HAP-1 (cell line): ENCODE data around the gene SPTBN5.

Experiments used
- DNase-seq, 2 experiments: peaks; one replicate each; pipeline ENCODE4 v3.0.0-alpha.2; 2016 to 2020; ENCODE audit warnings: low spot score in 2 of 2
- H3K27me3 ChIP-seq: fragments of 250-450 bp; sonication (Bioruptor Pico); 2 replicates; pipeline ENCODE4 v1.5.1; 2020; ENCODE audit warnings: low read depth, mild to moderate bottlenecking, moderate library complexity
- H3K36me3 ChIP-seq: fragments of 250-450 bp; sonication (Bioruptor Pico); replicated peaks from 2 replicates; pipeline ENCODE4 v1.5.1; 2020; ENCODE audit warnings: mild to moderate bottlenecking
- H3K4me1 ChIP-seq: fragments of 250-450 bp; sonication (Bioruptor Pico); 2 replicates; pipeline ENCODE4 v1.5.1; 2020; ENCODE audit warnings: mild to moderate bottlenecking
- H3K4me3 ChIP-seq: fragments of 250-450 bp; sonication (Bioruptor Pico); 2 replicates; pipeline ENCODE4 v1.5.1; 2020; ENCODE audit warnings: mild to moderate bottlenecking, moderate library complexity
- H3K9me3 ChIP-seq: fragments of 250-450 bp; sonication (Bioruptor Pico); 2 replicates; pipeline ENCODE4 v1.5.1; 2020; ENCODE audit warnings: mild to moderate bottlenecking, moderate library complexity
- in situ Hi-C: fragments of 300-500 bp; cut with MboI; formaldehyde crosslinking; loops from 3 replicates; pipeline ENCODE4 v1.14.3; 2020; ENCODE audit warnings: low sequenced_read_pairs, inconsistent platforms, mixed read lengths

SPTBN5 gene

DNA sequence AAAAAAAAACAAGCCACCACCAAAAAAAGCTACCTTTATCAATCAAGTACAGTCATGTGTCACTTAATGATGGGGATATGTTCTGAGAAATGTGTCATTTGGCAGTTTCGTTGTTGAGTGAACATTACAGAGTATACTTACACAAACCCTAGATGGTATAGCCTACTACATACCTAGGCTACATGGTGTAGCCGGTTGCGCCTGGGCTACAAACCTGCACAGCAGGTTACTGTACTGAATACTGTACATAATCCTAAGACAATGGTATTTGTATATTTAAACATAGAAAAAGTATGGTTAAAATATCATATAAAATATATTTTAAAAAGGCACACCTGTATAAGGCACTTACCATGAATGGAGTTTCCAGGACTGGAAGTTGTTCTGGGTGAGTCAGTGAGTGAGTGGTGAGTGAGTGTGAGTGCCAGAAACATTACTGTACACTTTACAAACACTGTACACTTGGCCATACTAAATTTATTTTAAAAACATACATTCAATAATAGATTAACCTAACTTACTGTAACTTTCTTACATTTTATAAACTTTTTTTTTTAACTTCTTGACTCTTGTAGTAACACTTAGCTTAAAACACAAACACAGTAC lies 91.9 kb downstream of the SPTBN5 start:
- no peak for DNase-seq
- Histone ChIP-seq H3K36me3 (0 out of 2 replicates have a peak, but pooled peaks cover 3% of the 10 kb centered on the region), H3K4me3 (no peak overlapping the region), H3K9me3 (peaks cover 6% of the 10 kb centered on the region; the same call in 1 of the 2 replicates), H3K4me1 (no peaks in the 10 kb centered on the region), H3K27me3 (no peaks in the 10 kb centered on the region)
- in situ Hi-C loops, result no loop called here

DNA sequence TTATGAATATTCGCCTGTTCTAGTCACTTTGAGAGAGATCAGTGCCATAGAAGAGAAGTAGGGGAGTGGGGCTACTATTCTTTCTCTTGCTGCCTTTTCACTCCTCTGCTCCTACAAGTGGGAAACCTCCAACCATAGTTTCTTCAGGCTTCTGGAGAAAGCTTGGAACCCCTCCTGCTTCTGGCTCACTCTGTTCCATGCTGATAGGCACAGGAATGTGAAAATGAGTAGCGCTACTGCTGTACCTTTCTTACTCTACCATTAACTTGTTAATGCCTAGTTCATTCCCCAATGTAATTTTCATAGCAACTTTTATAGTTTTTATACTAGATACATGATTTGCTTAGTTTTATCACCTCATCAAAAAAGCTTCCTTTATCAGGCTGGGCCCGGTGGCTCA lies 92.7 kb downstream of the SPTBN5 start:
- peaks cover 6% of the 10 kb centered on the region; the same call in 1 of the 2 replicates for H3K9me3 ChIP-seq
- in situ Hi-C loops, result no loop called here
- H3K36me3 ChIP-seq, result 0 out of 2 replicates have a peak, but pooled peaks cover 3% of the 10 kb centered on the region
- no peaks in the 10 kb centered on the region for H3K27me3 ChIP-seq
- DNase-seq, result no peak
- H3K4me3 ChIP-seq, result no peak overlapping the region
- H3K4me1 ChIP-seq, result no peaks in the 10 kb centered on the region

DNA sequence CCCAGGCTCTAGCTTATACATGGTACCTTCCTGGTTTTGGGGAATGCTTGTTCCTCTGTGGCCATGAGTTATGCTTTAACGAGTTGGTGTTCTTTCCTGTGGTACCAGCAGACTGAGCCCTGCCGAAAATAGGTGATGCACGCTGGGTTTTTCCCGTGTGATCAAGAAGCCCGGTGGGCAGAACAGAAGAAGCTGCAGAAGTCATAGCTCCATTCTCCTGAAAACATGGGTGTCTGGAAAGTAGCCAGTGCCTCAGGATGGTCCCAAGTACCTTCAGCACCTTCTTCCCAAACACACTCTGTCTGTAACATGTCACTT lies 94.4 kb downstream of the SPTBN5 start:
- no peaks in the 10 kb centered on the region for H3K4me1 ChIP-seq
- H3K27me3 ChIP-seq, result no peaks in the 10 kb centered on the region
- no peak for DNase-seq
- no peak overlapping the region for H3K4me3 ChIP-seq
- peaks cover 6% of the 10 kb centered on the region; the same call in 1 of the 2 replicates for H3K9me3 ChIP-seq
- 0 out of 2 replicates have a peak, but pooled peaks cover 3% of the 10 kb centered on the region for H3K36me3 ChIP-seq
- in situ Hi-C loops, result no loop called here

DNA sequence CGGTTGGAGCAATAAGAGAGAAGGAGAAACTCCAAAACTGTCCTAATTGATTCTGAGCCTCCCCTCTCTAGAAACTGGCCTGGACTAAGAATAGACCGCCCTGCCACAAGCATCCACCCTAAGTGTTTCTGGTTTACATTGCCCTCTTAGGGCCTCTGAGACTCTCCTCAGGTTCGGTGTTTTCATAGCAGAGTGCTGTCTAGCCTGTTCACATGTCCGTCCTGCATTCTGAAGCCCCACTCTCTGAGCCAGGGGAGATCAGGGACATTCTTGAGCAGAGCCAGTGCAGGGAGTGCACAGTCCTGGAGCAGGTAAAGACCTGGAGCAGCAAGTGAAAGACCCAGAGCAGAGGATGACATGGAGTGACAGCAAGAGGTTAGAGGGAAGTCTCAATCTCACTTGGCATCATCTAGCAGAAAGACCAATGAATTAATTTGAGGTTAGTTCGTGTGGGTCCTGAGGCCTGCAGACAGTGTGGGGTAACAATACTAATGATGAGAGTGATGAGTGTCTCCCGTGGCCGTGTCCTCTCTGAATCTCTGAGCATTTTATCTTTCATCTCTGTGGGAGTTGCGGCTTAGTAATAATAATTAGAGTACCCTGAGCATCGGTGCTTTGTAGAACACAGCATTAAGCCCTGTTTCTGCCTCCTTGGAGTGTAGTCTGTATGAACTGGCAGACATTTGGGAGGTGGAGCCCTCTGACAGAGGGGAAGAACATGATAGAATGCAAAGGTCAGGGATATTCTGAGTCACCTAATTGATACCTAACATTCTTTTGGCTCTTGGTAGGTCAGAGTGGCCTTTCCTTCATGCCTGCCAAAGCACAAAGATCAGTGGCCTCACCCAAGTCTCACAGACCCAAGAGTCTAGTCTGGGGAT lies 95.0 kb downstream of the SPTBN5 start:
- no peak overlapping the region for H3K4me3 ChIP-seq
- no peaks in the 10 kb centered on the region for H3K4me1 ChIP-seq
- 0 out of 2 replicates have a peak, but pooled peaks cover 3% of the 10 kb centered on the region for H3K36me3 ChIP-seq
- DNase-seq, result no peak
- peaks cover 6% of the 10 kb centered on the region; the same call in 1 of the 2 replicates for H3K9me3 ChIP-seq
- no peaks in the 10 kb centered on the region for H3K27me3 ChIP-seq
- in situ Hi-C loops, result no loop called here
